ENCODE results near the gene PNPLA1.

GRCh38 chr6:36249536-36249935 lies 20.3 kb upstream of the PNPLA1 start:
- TF ChIP-seq CTCF (conservative IDR thresholded peaks at IDR 0.05; ENCODE audit: low read depth, low read length) = no peak
- no peak for TF ChIP-seq EZH2 (IDR thresholded peaks at IDR 0.05; ENCODE audit: low read length, unreplicated experiment)
